KBM-7 (cell line): Measurements from ENCODE around the gene FZD4.
"Not testable (repeated sequence)": the region's sequence is repeated elsewhere in the genome, so short reads cannot be mapped to it uniquely, and the experiment has no call there.

Experiments used
- DNase-seq: peaks from one replicate; pipeline ENCODE4 v3.0.0-alpha.2; 2015
- in situ Hi-C: fragments of 300-500 bp; cut with MboI; formaldehyde crosslinking; loops from 2 replicates; pipeline ENCODE4 v1.14.3; 2020; ENCODE audit warnings: low sequenced_read_pairs, low pct_unique_long_range_greater_than_20kb, mixed read lengths

Gene FZD4

DNA sequence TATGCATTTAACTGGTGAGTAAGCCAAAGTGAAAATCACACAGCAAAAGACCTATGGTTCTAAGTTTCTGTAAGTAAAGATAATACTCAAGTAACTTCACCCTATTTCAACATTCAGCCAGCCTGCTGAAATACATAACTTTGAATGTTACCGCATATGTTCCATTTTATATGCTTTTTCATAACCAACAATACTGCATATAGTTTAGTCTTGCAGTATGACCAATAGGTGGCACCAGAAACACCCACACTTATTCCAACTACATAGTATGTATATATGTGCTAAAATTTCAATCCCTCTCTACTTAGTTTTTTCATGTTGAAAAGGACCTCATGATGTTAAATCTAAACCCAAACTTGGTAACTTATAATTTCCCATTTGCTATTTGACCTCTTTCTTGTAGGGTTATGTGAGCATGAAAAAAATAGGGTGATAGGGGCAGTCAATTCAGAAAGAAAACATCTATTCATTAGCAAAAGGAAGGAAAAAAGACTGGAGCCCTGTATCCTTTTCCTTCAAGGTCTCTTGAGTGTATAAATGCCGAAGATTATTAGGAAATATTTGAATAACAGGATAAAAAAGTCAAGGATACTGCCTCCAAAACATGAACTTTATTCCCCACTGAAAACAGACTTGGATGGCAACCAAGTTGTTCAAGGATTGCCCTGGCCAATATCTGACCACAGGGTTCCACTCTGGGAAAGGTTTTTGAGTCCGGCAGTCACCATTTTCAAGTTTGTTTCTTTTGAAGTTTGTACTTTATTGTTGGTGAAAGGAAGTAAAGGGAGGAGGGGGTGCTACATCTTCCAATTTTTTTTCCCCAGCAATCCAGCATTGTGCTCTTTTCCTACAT is 23.8 kb upstream of the FZD4 start:
- peak; percentile 49 for DNase-seq
- in situ Hi-C loops, result no loop called here

DNA sequence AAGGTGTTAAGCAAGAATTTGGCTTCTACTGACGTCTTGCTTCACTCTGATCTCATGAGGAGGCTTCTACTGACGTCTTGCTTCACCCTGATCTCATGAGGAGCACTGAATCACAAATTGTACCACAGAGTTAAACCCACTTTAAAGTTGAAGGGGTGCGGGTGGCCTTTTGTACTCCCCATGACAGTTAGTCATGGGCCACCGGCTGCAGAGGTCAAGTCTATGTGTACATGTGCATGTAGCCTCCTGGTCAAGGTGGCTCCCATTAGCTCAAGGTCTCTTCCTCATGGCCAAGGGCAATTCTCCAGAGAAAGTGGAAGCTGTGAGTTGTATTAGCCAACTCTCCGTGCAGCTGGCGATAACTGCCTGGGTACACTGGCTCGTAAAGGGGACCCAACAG is 23.1 kb upstream of the FZD4 start:
- DNase-seq, result no peak
- in situ Hi-C loops, result no loop called here

DNA sequence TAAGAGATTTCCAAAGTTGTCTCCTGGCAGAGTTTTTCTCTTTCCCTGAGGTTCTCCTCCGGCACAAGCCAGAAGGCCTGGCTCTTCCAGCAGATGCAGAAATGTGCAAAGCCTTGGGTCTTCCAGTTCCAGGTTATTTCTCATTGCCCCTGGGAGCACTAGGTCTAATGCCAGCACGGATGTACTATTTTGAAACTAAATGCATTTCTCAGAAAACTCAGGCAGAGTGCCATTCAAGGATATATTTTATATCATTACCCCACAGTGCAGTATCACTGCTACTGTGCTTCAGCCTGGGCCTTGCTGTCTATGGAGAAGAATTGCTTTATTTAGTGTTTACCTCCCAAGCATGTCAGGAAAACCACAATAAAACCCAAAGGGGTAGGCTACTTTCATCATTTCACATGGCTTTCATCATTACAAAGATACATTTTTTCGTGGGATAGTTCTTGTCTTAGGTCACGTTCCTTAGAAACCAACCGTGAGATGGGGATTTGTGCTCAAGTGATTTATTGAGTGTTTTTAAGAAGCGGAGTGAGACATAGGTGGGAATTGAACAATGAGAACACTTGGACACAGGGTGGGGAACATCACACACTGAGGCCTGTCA is 22.4 kb upstream of the FZD4 start:
- in situ Hi-C loops, result no loop called here
- no peak for DNase-seq

DNA sequence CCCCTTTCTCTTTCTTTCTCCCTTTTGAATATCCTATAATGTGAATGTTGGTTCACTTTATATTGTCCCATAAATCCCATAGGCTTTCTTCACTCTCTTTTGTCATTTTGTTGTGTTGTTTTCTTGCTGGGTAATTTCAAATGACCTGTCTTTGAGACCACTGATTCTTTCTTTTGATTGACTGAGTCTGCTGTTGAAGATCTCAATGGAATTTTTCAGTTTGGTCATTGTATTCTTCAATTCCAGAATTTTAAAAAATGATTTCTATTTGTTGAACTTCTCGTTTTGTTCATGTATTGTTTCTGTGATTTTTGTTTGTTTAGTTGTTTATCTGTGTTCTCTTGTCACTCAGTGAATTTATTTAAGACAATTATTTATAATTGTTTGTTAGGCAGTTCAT is 17.5 kb upstream of the FZD4 start:
- no peak for DNase-seq
- in situ Hi-C loops, result no loop called here

DNA sequence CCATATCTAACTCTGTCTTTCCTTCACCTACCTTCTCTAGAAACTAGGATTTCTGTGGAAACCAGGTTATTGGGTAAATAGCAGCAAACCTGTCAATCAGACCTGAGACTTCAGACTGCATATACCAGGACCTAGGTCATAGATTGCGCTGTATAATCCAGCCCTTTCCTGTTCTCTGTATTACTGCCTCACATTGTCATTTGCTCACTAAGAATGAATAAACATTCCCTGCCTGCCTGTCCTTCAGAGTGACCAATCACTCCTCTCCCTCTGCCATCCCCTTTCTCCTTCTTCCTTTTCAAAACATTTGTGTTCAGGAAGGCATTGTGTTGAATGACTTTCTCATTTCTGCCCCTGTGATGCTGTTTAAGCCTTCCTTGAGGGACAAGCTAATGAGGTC is 14.1 kb upstream of the FZD4 start:
- in situ Hi-C loops, result no loop called here
- no peak for DNase-seq

DNA sequence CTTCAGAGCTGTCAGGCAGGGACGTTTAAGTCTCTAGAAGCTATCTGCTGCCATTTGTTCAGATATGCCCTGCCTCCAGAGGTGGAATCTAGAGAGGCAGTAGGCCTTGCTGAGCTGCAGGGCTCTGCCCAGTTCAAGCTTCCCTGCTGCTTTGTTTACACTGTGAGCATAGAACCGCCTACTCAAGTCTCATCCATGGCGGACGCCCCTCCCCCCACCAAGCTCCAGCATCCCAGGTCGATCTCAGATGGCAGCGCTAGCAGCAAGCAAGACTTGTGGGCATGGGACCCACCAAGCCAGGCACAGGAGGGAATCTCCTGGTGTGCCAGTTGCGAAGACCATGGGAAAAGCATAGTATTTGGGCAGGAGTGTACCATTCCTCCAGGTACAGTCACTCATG is 12.4 kb upstream of the FZD4 start:
- DNase-seq, in situ Hi-C loops: not testable (repeated sequence)

DNA sequence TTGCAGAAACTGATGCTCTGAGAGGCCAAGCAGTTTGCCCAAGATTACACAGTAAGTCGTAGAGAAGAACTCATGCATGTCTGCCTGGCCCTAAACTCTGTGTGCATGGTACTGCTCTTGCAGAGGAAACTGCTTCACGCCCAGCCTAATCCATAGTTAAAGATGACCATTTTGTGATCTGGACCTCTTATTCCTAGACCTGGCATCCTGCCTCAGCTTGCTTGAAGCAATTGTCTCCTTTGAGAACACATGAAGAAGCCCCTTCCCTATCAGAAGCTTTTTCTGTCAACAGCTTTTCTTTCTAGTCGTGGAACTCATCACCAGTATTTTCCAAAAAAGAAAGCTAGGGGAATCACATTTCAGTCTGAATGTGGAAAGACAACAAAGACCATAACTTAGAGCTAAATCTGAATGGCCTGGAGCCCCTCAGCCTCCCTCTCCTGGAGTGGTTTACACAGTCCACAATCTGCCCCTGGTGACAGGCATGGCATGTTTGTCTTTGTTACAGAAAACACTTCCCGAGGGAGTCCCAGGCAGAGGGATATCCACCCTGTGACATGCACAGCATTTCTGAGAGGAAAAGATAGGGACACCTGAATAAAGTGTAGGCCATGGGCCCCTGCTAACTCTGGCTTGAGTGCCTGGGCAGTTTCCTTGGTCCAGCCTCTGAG is 2.9 kb upstream of the FZD4 start:
- in situ Hi-C loops, result no loop called here
- DNase-seq, result no peak

DNA sequence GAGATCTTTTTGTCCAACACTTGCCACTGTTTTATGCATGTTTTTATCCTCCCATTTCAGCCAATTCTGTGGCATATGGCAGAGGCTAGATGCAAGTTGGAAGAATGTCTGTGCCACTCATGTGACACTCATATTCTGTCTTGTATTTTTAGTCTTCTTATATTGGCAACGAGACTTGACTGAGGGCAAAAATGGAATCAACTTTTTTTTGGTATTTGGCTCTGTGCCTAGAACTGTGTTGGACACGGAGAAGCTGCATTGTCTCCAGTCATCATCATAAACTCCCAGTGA is 1.7 kb upstream of the FZD4 start:
- no peak for DNase-seq
- in situ Hi-C loops, result no loop called here

DNA sequence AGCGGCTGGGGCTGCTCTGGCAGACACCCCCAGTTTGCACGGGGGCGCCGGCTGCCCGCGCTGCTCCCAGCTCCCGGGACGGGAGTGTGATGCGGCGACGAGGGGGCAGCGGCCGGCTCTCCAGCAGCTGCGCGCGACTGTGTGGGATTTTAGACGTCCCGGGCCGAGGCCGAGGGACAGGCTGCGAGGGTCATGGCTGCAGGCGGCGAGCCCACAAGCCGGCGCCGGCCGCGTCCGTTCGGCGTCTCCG is 159 bp downstream of the FZD4 start:
- in situ Hi-C loops, result no loop called here
- DNase-seq, result no peak

DNA sequence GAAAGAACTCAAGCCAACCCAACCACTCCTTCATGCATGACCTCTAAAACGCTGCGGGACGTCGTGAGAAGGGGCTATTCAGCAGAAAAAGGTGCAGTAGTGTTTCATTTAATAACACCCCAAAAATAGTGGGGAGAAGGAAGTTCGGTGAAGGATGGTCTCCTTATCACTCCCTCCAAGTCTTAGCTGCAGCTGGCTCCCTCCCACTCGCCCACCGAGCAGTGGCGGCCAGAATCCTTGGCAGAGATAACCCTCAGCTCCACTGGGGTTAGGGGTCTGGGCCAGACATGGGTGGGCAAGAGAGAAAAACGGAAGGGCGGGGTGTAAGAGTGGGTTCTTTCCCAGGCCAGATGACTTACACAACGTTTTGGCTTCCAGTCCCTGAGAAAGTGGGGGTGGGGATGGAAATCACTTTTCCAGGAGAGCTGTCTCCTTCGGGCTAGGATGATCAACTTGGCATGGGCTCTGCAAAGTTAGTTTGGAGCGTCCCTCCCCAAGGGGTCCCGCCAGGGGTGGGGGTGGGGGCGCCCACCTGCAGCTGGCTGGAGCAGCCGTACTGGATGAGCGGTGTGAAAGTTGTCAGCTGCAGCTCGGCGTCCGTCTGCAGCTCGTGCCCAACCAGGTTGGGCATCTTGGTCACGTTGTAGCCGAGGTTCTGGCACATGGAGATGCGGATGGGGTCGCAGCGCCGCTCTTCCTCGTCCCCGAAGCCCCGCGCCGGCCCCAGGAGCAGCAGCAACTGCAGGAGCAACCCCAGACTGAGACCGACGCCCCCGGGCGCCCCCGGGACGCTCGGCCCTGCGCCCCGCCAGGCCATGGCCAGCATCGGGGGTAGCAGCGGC is 705 bp downstream of the FZD4 start:
- DNase-seq, result peak; percentile 47
- in situ Hi-C loops, result no loop called here

DNA sequence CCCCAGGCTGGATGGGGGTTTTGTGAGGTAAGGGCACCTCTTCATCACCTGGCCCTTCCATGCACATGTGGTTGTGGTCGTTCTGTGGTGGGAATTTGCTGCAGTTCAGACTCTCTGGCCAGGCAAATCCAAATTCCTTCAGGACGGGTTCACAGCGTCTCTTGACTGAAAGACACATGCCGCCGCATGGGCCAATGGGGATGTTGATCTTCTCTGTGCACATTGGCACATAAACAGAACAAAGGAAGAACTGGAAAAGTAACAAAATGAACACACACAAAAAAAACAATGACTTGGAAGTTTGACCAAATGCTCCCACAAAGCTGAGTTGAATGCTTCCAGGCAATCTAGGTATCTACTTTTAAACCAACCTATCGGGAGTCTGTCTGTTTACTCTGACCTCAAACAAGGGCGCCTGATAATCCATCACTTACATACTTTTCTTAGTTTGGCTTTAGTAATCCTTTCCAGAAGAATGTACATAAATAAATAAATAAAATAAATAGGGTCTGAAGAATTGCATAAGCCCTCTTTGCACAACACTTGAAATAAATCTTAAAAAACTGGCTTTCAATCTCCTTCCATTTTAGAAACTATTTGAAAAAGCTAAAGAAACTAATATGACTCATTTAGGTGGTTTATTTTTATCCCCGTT is 2.8 kb downstream of the FZD4 start:
- no peak for DNase-seq
- in situ Hi-C loops, result no loop called here

DNA sequence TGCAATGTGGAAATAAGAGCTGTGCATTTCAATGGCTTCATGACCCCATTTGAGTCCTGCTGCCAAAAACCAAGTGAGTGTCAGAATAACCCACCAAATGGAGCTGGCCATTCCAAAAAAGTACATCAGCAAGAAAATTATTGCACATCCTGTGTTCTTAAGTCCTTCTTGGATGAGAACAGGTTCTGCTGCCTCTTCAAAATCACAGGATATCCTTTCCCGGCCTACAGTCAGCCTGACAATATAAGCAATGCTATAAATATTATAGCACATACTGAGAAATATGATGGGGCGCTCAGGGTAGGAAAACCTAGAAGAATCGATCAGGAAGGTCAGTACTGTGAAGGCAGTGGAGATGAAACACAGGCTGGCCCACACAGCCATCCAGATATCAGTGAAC is 3.5 kb downstream of the FZD4 start:
- in situ Hi-C loops, result no loop called here

DNA sequence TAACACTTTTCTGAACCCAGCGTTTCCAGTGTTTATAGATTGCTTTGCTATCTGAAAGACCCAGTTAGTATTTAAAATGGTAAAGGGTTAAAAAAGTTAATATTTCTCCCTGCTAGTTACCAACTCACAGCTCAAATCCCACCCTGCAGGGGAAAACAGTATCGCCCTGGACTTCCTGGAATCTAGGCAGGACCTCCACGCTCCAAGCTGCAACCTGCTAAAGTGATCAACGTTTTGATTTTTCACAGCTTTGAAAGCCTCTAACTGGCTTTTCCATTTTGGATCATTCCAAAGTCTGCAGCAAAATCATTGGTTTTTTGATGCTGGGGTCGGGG is 4.6 kb downstream of the FZD4 start:
- in situ Hi-C loops, result no loop called here

More for the DNA sequence above, 3.5 kb downstream of the FZD4 start:
- DNase-seq, result no peak

DNA sequence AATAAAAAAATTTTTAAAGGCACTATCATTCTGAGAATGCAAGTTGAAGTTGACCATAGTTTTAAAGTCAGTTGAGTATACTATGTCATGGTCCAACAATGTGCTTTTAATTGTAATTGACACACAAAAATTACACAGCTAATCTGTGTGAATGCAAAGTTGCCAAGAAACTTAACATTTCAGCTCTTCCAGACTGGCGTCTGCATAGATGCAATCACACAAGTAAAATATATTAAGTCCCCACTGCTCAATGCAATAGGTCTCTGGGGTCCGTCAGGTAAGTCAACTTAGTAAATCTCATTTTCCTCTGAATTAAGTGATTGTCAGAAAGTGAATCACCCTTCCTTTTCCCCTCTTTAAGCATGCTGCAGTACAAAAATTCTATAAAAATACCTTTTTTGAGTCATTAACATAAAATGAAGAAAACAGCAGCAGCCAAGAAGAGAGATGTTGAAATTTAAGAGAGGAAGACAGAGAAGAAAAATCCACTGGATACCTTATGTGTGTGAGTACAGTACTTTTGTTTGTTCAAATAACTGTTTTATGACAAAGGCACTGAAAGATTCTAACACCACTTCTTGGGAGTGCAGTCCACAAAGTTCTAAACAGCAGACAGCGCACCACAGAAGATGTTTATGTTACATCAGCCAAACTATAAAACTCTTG is 5.1 kb downstream of the FZD4 start:
- DNase-seq, result no peak
- in situ Hi-C loops, result loop anchor here (25.0 kb wide), 1 partner anchor 337 kb away; no protein-coding TSS in a partner anchor

More for the DNA sequence above, 4.6 kb downstream of the FZD4 start:
- no peak for DNase-seq

DNA sequence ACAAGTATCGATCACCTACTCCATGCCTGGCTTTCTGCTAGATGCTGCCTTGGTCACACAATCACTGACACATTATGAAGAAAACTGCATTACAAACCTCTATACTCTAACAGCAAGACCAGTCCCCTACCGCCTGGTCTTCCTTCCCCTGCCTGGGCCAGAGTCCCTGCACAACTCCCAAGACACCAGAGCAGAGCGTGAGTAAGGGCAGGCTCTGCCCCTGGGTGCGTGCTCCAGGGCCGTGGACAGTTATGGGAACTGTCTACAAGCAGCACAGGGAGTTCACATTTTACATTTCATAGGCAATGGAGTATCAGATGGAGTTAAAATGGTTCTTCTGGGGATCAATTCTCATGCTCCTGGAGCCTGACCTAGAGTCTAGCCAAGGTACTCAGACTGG is 6.5 kb downstream of the FZD4 start:
- DNase-seq, result no peak
- in situ Hi-C loops, result loop anchor here (25.0 kb wide), 1 partner anchor 339 kb away; no protein-coding TSS in a partner anchor

DNA sequence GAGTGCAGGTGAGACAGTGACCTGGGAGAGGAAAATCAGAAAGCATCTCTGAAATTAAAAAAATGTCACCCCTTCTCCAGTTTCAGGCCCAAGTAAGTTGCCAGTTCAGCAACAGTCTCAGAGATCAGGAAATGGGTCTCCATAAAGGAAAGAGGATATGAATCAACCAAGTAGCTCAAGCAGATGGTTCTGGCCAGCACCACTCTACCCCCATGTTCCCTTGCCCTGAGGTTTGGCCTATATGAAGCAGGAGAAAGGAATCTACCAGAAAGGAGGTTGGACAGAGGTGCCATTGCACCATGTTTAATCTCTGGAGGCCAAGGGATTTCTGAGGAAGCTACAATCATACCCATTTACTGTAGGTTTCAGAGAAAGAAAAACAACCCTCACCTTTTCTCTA is 7.7 kb downstream of the FZD4 start:
- DNase-seq, result no peak
- in situ Hi-C loops, result loop anchor here (25.0 kb wide), 1 partner anchor 340 kb away; no protein-coding TSS in a partner anchor

DNA sequence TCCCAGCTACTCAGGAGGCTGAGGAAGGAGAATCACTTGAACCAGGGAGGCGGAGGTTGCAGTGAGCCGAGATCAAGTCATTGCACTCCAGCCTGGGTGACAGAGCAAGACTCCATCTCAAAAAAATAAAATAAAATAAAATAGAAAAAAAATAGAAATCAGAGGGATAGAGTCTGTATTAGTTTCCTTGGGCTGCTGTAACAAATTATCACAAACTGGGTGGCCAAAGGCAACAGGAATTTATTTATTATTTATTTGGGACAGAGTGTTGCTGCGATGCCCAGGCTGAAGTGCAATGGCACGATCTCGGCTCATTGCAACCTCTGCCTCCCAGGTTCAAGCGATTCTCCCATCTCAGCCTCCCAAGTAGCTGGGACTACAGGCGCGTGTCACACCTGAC is 11.7 kb downstream of the FZD4 start:
- DNase-seq, result not testable (repeated sequence)
- in situ Hi-C loops, result loop anchor here (25.0 kb wide), 1 partner anchor 344 kb away; no protein-coding TSS in a partner anchor

DNA sequence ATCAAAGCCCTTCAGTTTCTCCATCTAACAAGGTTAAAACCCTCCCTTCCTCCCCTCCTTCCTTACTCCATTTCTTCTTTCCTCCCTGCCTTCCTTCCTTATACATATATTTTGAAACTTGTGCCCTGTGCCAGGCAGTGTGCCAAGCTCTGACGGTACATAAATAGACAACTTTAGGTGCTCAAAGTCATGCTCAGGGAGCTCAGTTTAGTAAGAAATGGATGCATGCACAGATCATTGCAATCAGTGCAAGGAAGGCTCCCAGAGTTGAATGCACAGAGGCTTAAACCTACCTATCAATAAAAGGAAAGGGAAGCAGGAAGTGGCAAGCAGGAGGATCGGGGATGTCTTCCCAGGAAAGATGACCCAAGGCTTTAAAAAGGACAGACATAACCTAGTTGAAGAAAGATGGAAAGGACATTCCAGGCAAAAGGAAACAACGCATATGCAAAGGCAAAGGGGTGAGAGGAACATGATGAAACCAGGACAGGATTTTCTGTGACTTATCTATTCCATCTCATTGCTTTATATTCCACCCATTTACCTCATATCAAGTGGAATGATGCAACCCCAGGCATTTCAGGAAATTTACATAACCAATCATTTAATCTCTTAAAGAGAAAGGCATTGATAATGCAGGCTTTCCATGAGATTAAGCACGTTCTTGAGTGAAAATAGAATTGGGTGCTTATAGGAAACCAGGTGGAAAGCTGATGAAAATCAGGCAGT is 13.2 kb downstream of the FZD4 start:
- DNase-seq, result no peak
- in situ Hi-C loops, result loop anchor here (25.0 kb wide), 1 partner anchor 345 kb away; no protein-coding TSS in a partner anchor
